Naive thymus-derived CD8-positive, alpha-beta T cell (primary cell): ENCODE data around the gene CD27. TPM values are rescaled to one million over a fixed set of nuclear protein-coding genes. Genes with fewer than 3 reads are reported as not detected.

Experiments
- ATAC-seq, 2 donors: fragments of 150-1000 bp; cut with Tn5 transposase in 1 of 2; sonication (Bioruptor Pico), chemical (Tn5 transposase) in 1 of 2; 1 replicate in 1 of 2; 2 replicates in 1 of 2; pipeline ENCODE4 v1.10.0; 2021; ENCODE audit warnings: mild to moderate bottlenecking in 2 of 2, moderate library complexity in 2 of 2
- POLR2A ChIA-PET: fragments of 350-600 bp; sonication (Branson Sonifier 250); formaldehyde crosslinking; loops from one replicate; lab custom pipeline; 2021; ENCODE audit warnings: antibody characterized with exemption; lab: Charles Lee
- DNase-seq, 10 donors: peaks; one replicate each; pipeline versions ENCODE4 v3.0.0 to v3.0.0-alpha.2; 2020 to 2022
- H3K27ac Mint-ChIP-seq, 10 donors: one replicate each; pipeline ENCODE4 v1.8.0; 2020 to 2022; ENCODE audit warnings: mild to moderate bottlenecking in 10 of 10, mixed read lengths in 10 of 10, moderate library complexity in 4 of 10, inconsistent platforms in 1 of 10
- H3K27me3 Mint-ChIP-seq, 5 donors: one replicate each; pipeline ENCODE4 v1.8.0; 2021 to 2022; ENCODE audit warnings: mixed read lengths in 5 of 5
- H3K36me3 Mint-ChIP-seq, 3 donors: one replicate each; pipeline ENCODE4 v1.8.0; 2020 to 2022; ENCODE audit warnings: mixed read lengths in 3 of 3, mild to moderate bottlenecking in 2 of 3, inconsistent platforms in 1 of 3
- H3K4me1 Mint-ChIP-seq, 4 donors: one replicate each; pipeline ENCODE4 v1.8.0; 2021 to 2022; ENCODE audit warnings: mixed read lengths in 4 of 4
- H3K4me3 Mint-ChIP-seq, 10 donors: one replicate each; pipeline ENCODE4 v1.8.0; 2020 to 2022; ENCODE audit warnings: mild to moderate bottlenecking in 10 of 10, mixed read lengths in 10 of 10, moderate library complexity in 6 of 10, inconsistent platforms in 1 of 10
- H3K9me3 Mint-ChIP-seq, 9 donors: one replicate each; pipeline ENCODE4 v1.8.0; 2020 to 2022; ENCODE audit warnings: mixed read lengths in 9 of 9, mild to moderate bottlenecking in 3 of 9, inconsistent platforms in 1 of 9, moderate library complexity in 1 of 9
- polyA plus RNA-seq, 3 donors: library from polyadenylated mRNA; unstranded; fragments of 300-500 nt; fragmentation: Illumina TruSeq; gene quantifications; one replicate each; pipeline ENCODE4 v1.2.3, GENCODE V29; 2021
- total RNA-seq, 8 experiments: library from RNA in 2 of 8; stranded (reverse) in 2 of 8; gene quantifications; one replicate each; pipeline ENCODE4 v1.2.3 and lab custom pipeline; 2021 to 2026

Gene CD27
- total and polyA plus RNA-seq, 5 experiments from 2014 or later = 149 to 632 (median 391) TPM

DNA sequence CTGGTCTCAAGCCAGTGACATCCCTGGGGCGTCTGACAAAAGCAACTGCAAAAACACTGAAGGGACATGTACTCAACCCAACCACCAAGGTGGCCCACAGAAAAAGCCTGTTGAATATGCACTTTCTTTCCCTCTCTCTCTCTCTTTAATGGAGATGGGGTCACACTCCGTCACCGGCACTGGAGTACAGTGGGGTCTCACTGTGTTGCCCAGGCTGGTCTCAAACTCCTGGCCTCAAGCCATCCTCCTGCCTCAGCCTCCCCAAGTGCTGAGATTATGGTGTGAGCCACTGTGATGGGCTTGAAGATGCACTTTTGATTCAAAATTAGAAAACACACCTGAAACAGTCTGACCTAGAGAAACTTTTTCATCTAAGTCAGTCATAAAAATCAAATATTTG, 7.2 kb upstream of the CD27 start:
- Mint-ChIP-seq H3K36me3 (no peaks in the 10 kb centered on the region), H3K9me3 (no peaks in the 10 kb centered on the region), H3K27me3 (no peaks in the 10 kb centered on the region), H3K4me1 (peaks cover 22 to 48% (median 41%) of the 10 kb centered on the region in 4 donors), H3K27ac (peak overlapping the region in 1 of 10 donors; percentile 57), H3K4me3 (no peak overlapping the region)
- DNase-seq = no peak
- POLR2A ChIA-PET = interaction anchor here (1.5 to 25.3 kb wide), 2 partner anchors 17 to 33 kb away, joined by 10 to 1074 read pairs; partner anchors contain the start of genes CD27, TAPBPL and VAMP1
- ATAC-seq = no peak

DNA sequence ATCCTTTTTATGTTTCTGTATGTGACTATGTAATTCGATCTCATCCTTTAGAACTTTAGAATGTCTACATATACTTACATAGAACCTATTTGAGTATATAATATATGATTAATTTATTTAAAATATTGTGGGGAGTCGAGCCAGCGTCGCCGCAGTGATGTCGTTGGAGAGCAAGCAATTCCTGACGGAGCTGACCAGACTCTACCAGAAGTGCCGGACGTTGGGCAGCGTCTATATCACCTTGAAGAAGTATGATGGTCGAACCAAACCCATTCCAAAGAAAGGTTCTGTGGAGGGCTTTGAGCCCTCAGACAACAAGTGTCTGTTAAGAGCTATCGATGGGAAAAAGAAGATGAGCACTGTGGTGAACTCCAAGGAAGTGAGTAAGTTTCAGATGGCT, 6.4 kb upstream of the CD27 start:
- DNase-seq = no peak

GRCh38 chr12:6440391-6440790, 4.4 kb upstream of the CD27 start:
- peaks cover 25 to 49% (median 40%) of the 10 kb centered on the region in 4 donors for H3K4me1 Mint-ChIP-seq
- peaks cover 3 to 7% (median 6%) of the 10 kb centered on the region in 3 donors for H3K36me3 Mint-ChIP-seq
- no peak for DNase-seq
- no peaks in the 10 kb centered on the region for H3K27me3 Mint-ChIP-seq
- H3K4me3 Mint-ChIP-seq = no peak overlapping the region
- H3K9me3 Mint-ChIP-seq = no peaks in the 10 kb centered on the region
- no peak for ATAC-seq
- H3K27ac Mint-ChIP-seq = peak overlapping the region in 4 of 10 donors; percentile 88 to 98 (median 90)
- POLR2A ChIA-PET = interaction anchor here (1.1 to 25.3 kb wide), 2 partner anchors 14 to 410 kb away, joined by 3 to 1074 read pairs; partner anchors contain the start of genes CD27, CDCA3 and TAPBPL

More for the DNA sequence above, 6.4 kb upstream of the CD27 start:
- no peaks in the 10 kb centered on the region for H3K36me3 Mint-ChIP-seq
- H3K4me1 Mint-ChIP-seq = peaks cover 22 to 48% (median 43%) of the 10 kb centered on the region in 4 donors
- no peaks in the 10 kb centered on the region for H3K9me3 Mint-ChIP-seq
- POLR2A ChIA-PET = interaction anchor here (1.0 to 25.3 kb wide), 4 partner anchors 8 to 32 kb away, joined by 3 to 1074 read pairs (median 8); partner anchors contain the start of genes CD27, TAPBPL and VAMP1
- no peaks in the 10 kb centered on the region for H3K27me3 Mint-ChIP-seq
- H3K27ac Mint-ChIP-seq = no peak overlapping the region
- ATAC-seq = no peak
- no peak overlapping the region for H3K4me3 Mint-ChIP-seq

DNA sequence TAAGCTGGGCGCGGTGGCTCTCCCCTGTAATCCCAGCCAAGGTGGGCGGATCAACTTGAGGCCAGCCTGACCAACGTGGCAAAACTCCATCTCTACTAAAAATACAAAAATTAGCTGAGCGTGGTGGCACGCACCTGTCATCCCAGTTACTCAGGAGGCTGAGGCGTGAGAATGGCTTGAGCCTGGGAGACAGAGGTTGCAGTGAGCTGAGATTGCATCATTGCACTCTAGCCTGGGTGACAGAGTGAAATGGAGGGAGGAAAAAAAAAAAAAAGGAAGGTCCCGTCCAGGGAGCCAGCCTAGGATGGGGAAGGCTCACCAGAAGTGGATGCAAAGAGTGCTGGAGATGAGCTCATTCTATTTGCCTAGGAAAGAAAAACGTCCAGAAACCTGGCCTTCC, 1.9 kb upstream of the CD27 start:
- POLR2A ChIA-PET = interaction anchor here (0.6 to 25.3 kb wide), 16 partner anchors 1 to 345 kb away, joined by 3 to 1074 read pairs (median 4); partner anchors contain the start of genes CD27, GAPDH, IFFO1 and MRPL51
- H3K4me1 Mint-ChIP-seq = peaks cover 36 to 63% (median 54%) of the 10 kb centered on the region in 4 donors
- no peaks in the 10 kb centered on the region for H3K9me3 Mint-ChIP-seq
- H3K4me3 Mint-ChIP-seq = peak overlapping the region in 8 of 10 donors; percentile 47 to 100 (median 99)
- H3K27me3 Mint-ChIP-seq = no peaks in the 10 kb centered on the region
- no peak for DNase-seq
- H3K27ac Mint-ChIP-seq = peak overlapping the region; percentile 87 to 99 (median 96)
- no peak for ATAC-seq
- H3K36me3 Mint-ChIP-seq = peaks cover 13 to 19% (median 15%) of the 10 kb centered on the region in 3 donors

DNA sequence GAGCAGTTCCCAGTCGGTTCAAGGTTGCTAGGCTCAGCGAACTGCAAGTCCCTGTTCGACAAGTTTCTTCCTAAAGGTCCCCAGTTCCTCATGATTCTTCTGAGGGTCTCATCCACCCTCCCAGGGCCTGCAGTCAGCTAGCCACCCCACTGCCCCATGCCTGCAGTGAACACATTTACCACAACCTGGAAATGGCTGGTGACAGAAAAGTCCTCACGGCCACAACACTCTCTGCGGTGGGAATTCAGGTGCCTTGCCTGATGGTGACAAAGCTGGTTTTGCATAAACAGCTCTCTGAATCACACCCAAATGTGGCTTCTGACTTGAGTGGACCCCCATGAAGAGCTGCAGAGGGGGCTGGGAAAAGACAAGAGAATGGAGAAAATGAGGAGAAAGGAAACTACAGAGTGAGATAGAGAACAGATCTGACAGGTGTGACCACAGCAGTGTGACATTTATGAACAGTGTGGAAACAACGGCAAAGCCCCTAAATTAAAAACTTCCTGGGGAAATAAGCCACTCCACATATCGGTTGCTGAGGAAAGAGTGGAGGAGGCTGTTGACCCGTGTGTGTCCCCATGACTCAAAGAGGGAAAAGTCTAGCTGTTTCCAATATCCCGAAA, 1.3 kb upstream of the CD27 start:
- peak in 1 of 2 donors; percentile 27 for ATAC-seq
- no peaks in the 10 kb centered on the region for H3K9me3 Mint-ChIP-seq
- DNase-seq = no peak
- POLR2A ChIA-PET = interaction anchor here (0.6 to 25.3 kb wide), 12 partner anchors 0 to 112 kb away, joined by 3 to 1074 read pairs (median 29); partner anchors contain the start of genes CD27, GAPDH, IFFO1 and MRPL51
- H3K36me3 Mint-ChIP-seq = peaks cover 14 to 26% (median 15%) of the 10 kb centered on the region in 3 donors
- H3K27me3 Mint-ChIP-seq = no peaks in the 10 kb centered on the region
- peak overlapping the region; percentile 84 to 100 (median 99) for H3K4me3 Mint-ChIP-seq
- peaks cover 40 to 70% (median 60%) of the 10 kb centered on the region in 4 donors for H3K4me1 Mint-ChIP-seq
- peak overlapping the region; percentile 87 to 99 (median 96) for H3K27ac Mint-ChIP-seq

- no peaks in the 10 kb centered on the region for H3K9me3 Mint-ChIP-seq
- POLR2A ChIA-PET = interaction anchor here (1.2 to 25.3 kb wide), 11 partner anchors 0 to 114 kb away, joined by 3 to 1074 read pairs (median 39); partner anchors contain the start of genes CD27, GAPDH, IFFO1 and MRPL51
- H3K27ac Mint-ChIP-seq = peak overlapping the region; percentile 87 to 99 (median 96)
- H3K4me3 Mint-ChIP-seq = peak overlapping the region; percentile 84 to 100 (median 99)
- DNase-seq = no peak
- H3K4me1 Mint-ChIP-seq = peaks cover 40 to 71% (median 62%) of the 10 kb centered on the region in 4 donors
- ATAC-seq = peak in 1 of 2 donors; percentile 4
- H3K27me3 Mint-ChIP-seq = no peaks in the 10 kb centered on the region
- H3K36me3 Mint-ChIP-seq = peaks cover 14 to 31% (median 15%) of the 10 kb centered on the region in 3 donors
Observed at GRCh38 chr12:6444031-6444430, 724 bp upstream of the CD27 start.

- Mint-ChIP-seq H3K27ac (peak overlapping the region; percentile 95 to 100 (median 100)), H3K27me3 (no peaks in the 10 kb centered on the region), H3K4me1 (peaks cover 46 to 80% (median 73%) of the 10 kb centered on the region in 4 donors), H3K9me3 (no peaks in the 10 kb centered on the region), H3K36me3 (peaks cover 14 to 73% (median 37%) of the 10 kb centered on the region in 3 donors), H3K4me3 (peak overlapping the region; percentile 95 to 100 (median 98))
- no peak for DNase-seq
- no peak for ATAC-seq
- POLR2A ChIA-PET = interaction anchor here (1.1 to 25.3 kb wide), 11 partner anchors 4 to 124 kb away, joined by 3 to 1074 read pairs (median 11); partner anchors contain the start of genes CD27, MRPL51, TAPBPL and VAMP1
Observed at GRCh38 chr12:6450091-6450868, 5.5 kb downstream of the CD27 start.

DNA sequence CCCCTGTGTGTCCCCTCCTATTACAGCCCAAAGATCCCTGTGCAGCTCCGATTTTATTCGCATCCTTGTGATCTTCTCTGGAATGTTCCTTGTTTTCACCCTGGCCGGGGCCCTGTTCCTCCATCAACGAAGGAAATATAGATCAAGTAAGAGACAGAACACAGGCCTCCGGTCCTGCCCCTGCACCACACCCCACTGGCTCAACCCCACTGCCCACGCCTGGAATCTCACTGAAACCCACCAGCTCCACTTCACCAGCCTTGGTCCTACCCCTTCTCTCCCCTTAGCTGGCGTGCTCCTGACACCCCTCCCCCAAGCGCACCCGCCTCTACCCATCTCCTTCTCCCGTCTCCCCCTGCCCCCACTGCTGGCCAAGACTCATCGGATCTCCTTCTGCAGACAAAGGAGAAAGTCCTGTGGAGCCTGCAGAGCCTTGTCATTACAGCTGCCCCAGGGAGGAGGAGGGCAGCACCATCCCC, 6.2 kb downstream of the CD27 start:
- no peak for ATAC-seq
- H3K9me3 Mint-ChIP-seq = no peaks in the 10 kb centered on the region
- POLR2A ChIA-PET = interaction anchor here (0.6 to 25.3 kb wide), 12 partner anchors 3 to 124 kb away, joined by 3 to 1074 read pairs (median 10); partner anchors contain the start of genes CD27, GAPDH, MRPL51 and TAPBPL

DNA sequence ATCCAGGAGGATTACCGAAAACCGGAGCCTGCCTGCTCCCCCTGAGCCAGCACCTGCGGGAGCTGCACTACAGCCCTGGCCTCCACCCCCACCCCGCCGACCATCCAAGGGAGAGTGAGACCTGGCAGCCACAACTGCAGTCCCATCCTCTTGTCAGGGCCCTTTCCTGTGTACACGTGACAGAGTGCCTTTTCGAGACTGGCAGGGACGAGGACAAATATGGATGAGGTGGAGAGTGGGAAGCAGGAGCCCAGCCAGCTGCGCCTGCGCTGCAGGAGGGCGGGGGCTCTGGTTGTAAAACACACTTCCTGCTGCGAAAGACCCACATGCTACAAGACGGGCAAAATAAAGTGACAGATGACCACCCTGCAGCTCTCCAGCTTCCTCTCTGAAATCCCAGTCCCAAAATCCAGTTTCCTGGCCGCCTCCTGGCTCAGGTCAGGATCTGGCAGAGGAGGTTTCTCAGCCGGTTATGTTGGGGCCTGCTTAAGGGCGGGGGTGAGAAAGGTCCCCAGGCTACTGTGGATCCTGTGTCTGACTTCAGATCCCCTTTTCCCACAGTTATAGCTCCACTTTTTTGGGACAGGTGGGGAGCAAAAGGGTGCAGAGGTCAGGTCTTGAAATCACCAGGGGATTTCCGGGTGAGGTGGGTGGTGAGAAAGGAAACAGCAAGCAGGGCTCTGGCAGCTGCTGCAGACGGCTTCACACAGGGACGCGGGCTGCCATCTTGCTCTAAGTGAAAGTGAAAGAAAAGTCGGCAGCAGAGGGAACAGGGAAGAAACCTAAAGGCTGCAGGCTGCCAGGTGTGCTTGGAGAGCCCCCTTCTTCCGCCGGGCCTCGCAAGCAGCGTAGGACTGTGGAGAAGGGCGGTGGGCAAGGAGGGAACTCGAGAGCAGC, 6.8 kb downstream of the CD27 start, which contains the start of gene TAPBPL:
TAPBPL (plus strand) TSS at position 695 of the 897 bp plus-strand sequence. CDS start 207 bp downstream, outside the sequence.
- Mint-ChIP-seq H3K4me1 (peaks cover 46 to 79% (median 75%) of the 10 kb centered on the region in 4 donors), H3K4me3 (peak within 1 kb of the TSS; percentile 95 to 100 (median 98)), H3K27me3 (no peaks in the 10 kb centered on the region), H3K36me3 (peaks cover 6 to 83% (median 36%) of the 10 kb centered on the region in 3 donors), H3K27ac (peak within 1 kb of the TSS; percentile 95 to 100 (median 100)), H3K9me3 (no peaks in the 10 kb centered on the region)
- DNase-seq (peak; percentile 65 to 90 (median 83)), ATAC-seq (peak; percentile 86 to 95)
- POLR2A ChIA-PET = interaction anchor here (0.5 to 25.3 kb wide), 15 partner anchors 3 to 125 kb away, joined by 3 to 1074 read pairs (median 6); partner anchors contain the start of genes CD27, GAPDH, MRPL51 and TAPBPL

More for the DNA sequence above, 6.2 kb downstream of the CD27 start:
- Mint-ChIP-seq H3K4me1 (peaks cover 44 to 80% (median 74%) of the 10 kb centered on the region in 4 donors), H3K4me3 (peak overlapping the region; percentile 95 to 100 (median 98)), H3K27ac (peak overlapping the region; percentile 95 to 100 (median 100)), H3K36me3 (peaks cover 9 to 77% (median 34%) of the 10 kb centered on the region in 3 donors), H3K27me3 (no peaks in the 10 kb centered on the region)
- peak in 1 of 10 donors; percentile 28 for DNase-seq

GRCh38 chr12:6452245-6452943, 7.6 kb downstream of the CD27 start:
- H3K4me1 Mint-ChIP-seq = peaks cover 47 to 81% (median 75%) of the 10 kb centered on the region in 4 donors
- no peak for ATAC-seq
- POLR2A ChIA-PET = interaction anchor here (0.8 to 25.3 kb wide), 14 partner anchors 2 to 120 kb away, joined by 3 to 1074 read pairs (median 8); partner anchors contain the start of genes CD27, GAPDH, MRPL51 and TAPBPL
- H3K27me3 Mint-ChIP-seq = no peaks in the 10 kb centered on the region
- peak overlapping the region; percentile 95 to 100 (median 98) for H3K4me3 Mint-ChIP-seq
- H3K36me3 Mint-ChIP-seq = peaks cover 6 to 84% (median 37%) of the 10 kb centered on the region in 3 donors
- DNase-seq = peak in 1 of 10 donors; percentile 21
- H3K9me3 Mint-ChIP-seq = no peaks in the 10 kb centered on the region
- H3K27ac Mint-ChIP-seq = peak overlapping the region; percentile 95 to 100 (median 100)
